ENCODE measurements around the gene FADS3.

DNA sequence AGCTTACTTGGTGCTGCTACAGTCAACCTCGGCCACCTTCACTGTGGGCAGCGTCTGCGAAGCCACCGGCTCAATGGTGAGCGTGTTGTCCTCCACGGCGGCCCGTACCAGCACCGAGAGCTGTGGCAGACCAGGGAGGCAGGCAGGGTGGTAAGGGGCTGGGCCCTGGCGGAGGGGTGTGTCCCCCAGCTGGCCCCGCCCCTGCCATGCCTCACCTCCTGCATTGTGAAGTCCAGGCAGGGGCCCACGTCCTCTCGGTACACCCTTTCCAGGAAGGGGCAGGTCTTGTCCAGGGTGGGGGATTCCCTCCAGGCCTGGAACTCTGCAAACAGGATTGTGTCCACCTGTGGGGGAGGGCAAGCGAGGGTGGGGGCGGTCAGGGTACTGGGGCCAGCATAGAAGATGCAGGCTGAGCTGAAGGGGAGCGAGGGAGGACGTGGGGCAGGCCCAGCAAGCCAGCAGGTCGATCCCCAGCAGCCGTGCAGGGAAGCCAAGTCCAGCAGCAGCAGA lies 13.2 kb upstream of the FADS3 start:
- TF ChIP-seq POLR2A (IDR thresholded peaks at IDR 0.05) (no peak), EP300 (IDR thresholded peaks at IDR 0.05) (no peak)
